Measurements from ENCODE around the gene OR6M1.

The OR6M1 gene

GRCh38 chr11:123775289-123775688, 30.9 kb downstream of the OR6M1 start:
- no peak overlapping the region for H3K18ac ChIP-seq (ENCODE audit: low read length)

GRCh38 chr11:123773959-123774358, 32.2 kb downstream of the OR6M1 start:
- no peak overlapping the region for H3K27ac ChIP-seq (ENCODE audit: low read depth, low read length)
- WGBS (ENCODE audit: extremely low coverage, insufficient coverage, insufficient read length) = no CpG with 5 or more reads among the region's 1 CpG
- DNase-seq = no peak
- no peak overlapping the region for H2AK5ac ChIP-seq (ENCODE audit: low read length)
- no peak overlapping the region for H2BK5ac ChIP-seq (ENCODE audit: low read depth, low read length, poor library complexity)
- H4K12ac ChIP-seq (ENCODE audit: low read depth, low read length) = no peak overlapping the region
- H3K4me2 ChIP-seq (ENCODE audit: low read length) = no peak overlapping the region
- H3K14ac ChIP-seq (ENCODE audit: low read length) = no peak overlapping the region
- no peak overlapping the region for H3K4ac ChIP-seq (ENCODE audit: low read depth, low read length)
- H3K79me2 ChIP-seq (ENCODE audit: control insufficient read depth, insufficient read depth, low read length, poor library complexity) = no peaks in the 10 kb centered on the region
- H2AFZ ChIP-seq (ENCODE audit: insufficient read depth, low read length, poor library complexity) = no peak overlapping the region
- H2BK12ac ChIP-seq (ENCODE audit: low read length) = no peak overlapping the region
- no peaks in the 10 kb centered on the region for H3K79me1 ChIP-seq (ENCODE audit: low read length)
- H3K23ac ChIP-seq (ENCODE audit: low read length) = no peak overlapping the region
- H3K4me3 ChIP-seq (ENCODE audit: low read depth, low read length) = no peak overlapping the region
- H4K91ac ChIP-seq (ENCODE audit: low read depth, low read length) = no peak overlapping the region
- H3K9ac ChIP-seq (ENCODE audit: low read length) = no peak overlapping the region
- H3K18ac ChIP-seq (ENCODE audit: low read length) = no peak overlapping the region
- no peaks in the 10 kb centered on the region for H3K9me3 ChIP-seq (ENCODE audit: insufficient read depth, low read depth, low read length)
- H4K8ac ChIP-seq (ENCODE audit: low read depth, low read length) = no peak overlapping the region
- H3K27me3 ChIP-seq (ENCODE audit: insufficient read depth, low read length) = no peaks in the 10 kb centered on the region
- H3K4me1 ChIP-seq (ENCODE audit: control insufficient read depth in 1 of 2, insufficient read depth in 2 of 2, low read length in 2 of 2) = no peaks in the 10 kb centered on the region
- H2BK120ac ChIP-seq (ENCODE audit: insufficient read depth, low read length, poor library complexity) = no peak overlapping the region
- H3K36me3 ChIP-seq (ENCODE audit: control insufficient read depth in 1 of 2, insufficient read depth in 2 of 2, low read length in 2 of 2) = no peaks in the 10 kb centered on the region

More at GRCh38 chr11:123775289-123775688, 30.9 kb downstream of the OR6M1 start:
- no CpG with 5 or more reads among the region's 1 CpG for WGBS (ENCODE audit: extremely low coverage, insufficient coverage, insufficient read length)
- Histone ChIP-seq H3K9me3 (ENCODE audit: insufficient read depth, low read depth, low read length) (no peaks in the 10 kb centered on the region), H3K4me1 (ENCODE audit: control insufficient read depth in 1 of 2, insufficient read depth in 2 of 2, low read length in 2 of 2) (no peaks in the 10 kb centered on the region), H3K4me3 (ENCODE audit: low read depth, low read length) (no peak overlapping the region), H3K79me2 (ENCODE audit: control insufficient read depth, insufficient read depth, low read length, poor library complexity) (no peaks in the 10 kb centered on the region), H3K27ac (ENCODE audit: low read depth, low read length) (no peak overlapping the region), H2BK120ac (ENCODE audit: insufficient read depth, low read length, poor library complexity) (no peak overlapping the region), H2AK5ac (ENCODE audit: low read length) (no peak overlapping the region), H3K27me3 (ENCODE audit: insufficient read depth, low read length) (no peaks in the 10 kb centered on the region), H2BK12ac (ENCODE audit: low read length) (no peak overlapping the region), H4K91ac (ENCODE audit: low read depth, low read length) (no peak overlapping the region), H2AFZ (ENCODE audit: insufficient read depth, low read length, poor library complexity) (no peak overlapping the region), H4K8ac (ENCODE audit: low read depth, low read length) (no peak overlapping the region), H3K79me1 (ENCODE audit: low read length) (no peaks in the 10 kb centered on the region), H4K12ac (ENCODE audit: low read depth, low read length) (no peak overlapping the region), H2BK5ac (ENCODE audit: low read depth, low read length, poor library complexity) (no peak overlapping the region), H3K4ac (ENCODE audit: low read depth, low read length) (no peak overlapping the region), H3K23ac (ENCODE audit: low read length) (no peak overlapping the region), H3K36me3 (ENCODE audit: control insufficient read depth in 1 of 2, insufficient read depth in 2 of 2, low read length in 2 of 2) (no peaks in the 10 kb centered on the region), H3K14ac (ENCODE audit: low read length) (no peak overlapping the region), H3K4me2 (ENCODE audit: low read length) (no peak overlapping the region), H3K9ac (ENCODE audit: low read length) (no peak overlapping the region)
- DNase-seq = peak in 1 of 2 donors; percentile 21

- no peaks in the 10 kb centered on the region for H3K79me2 ChIP-seq (ENCODE audit: control insufficient read depth, insufficient read depth, low read length, poor library complexity)
- H3K23ac ChIP-seq (ENCODE audit: low read length) = no peak overlapping the region
- H3K27me3 ChIP-seq (ENCODE audit: insufficient read depth, low read length) = no peaks in the 10 kb centered on the region
- H2BK12ac ChIP-seq (ENCODE audit: low read length) = no peak overlapping the region
- H3K9ac ChIP-seq (ENCODE audit: low read length) = no peak overlapping the region
- no peak overlapping the region for H3K18ac ChIP-seq (ENCODE audit: low read length)
- H3K27ac ChIP-seq (ENCODE audit: low read depth, low read length) = peak overlapping the region; percentile 31
- no peak overlapping the region for H3K4me3 ChIP-seq (ENCODE audit: low read depth, low read length)
- H4K91ac ChIP-seq (ENCODE audit: low read depth, low read length) = no peak overlapping the region
- H2BK5ac ChIP-seq (ENCODE audit: low read depth, low read length, poor library complexity) = no peak overlapping the region
- H3K79me1 ChIP-seq (ENCODE audit: low read length) = no peaks in the 10 kb centered on the region
- H3K36me3 ChIP-seq (ENCODE audit: control insufficient read depth in 1 of 2, insufficient read depth in 2 of 2, low read length in 2 of 2) = no peaks in the 10 kb centered on the region
- H2AFZ ChIP-seq (ENCODE audit: insufficient read depth, low read length, poor library complexity) = no peak overlapping the region
- peak; percentile 78 to 95 for DNase-seq
- H2BK120ac ChIP-seq (ENCODE audit: insufficient read depth, low read length, poor library complexity) = no peak overlapping the region
- no peak overlapping the region for H3K14ac ChIP-seq (ENCODE audit: low read length)
- no peak overlapping the region for H3K4me2 ChIP-seq (ENCODE audit: low read length)
- WGBS (ENCODE audit: extremely low coverage, insufficient coverage, insufficient read length) = no CpG with 5 or more reads among the region's 2 CpGs
- no peaks in the 10 kb centered on the region for H3K9me3 ChIP-seq (ENCODE audit: insufficient read depth, low read depth, low read length)
- H4K12ac ChIP-seq (ENCODE audit: low read depth, low read length) = no peak overlapping the region
- no peaks in the 10 kb centered on the region for H3K4me1 ChIP-seq (ENCODE audit: control insufficient read depth in 1 of 2, insufficient read depth in 2 of 2, low read length in 2 of 2)
- H2AK5ac ChIP-seq (ENCODE audit: low read length) = no peak overlapping the region
- no peak overlapping the region for H3K4ac ChIP-seq (ENCODE audit: low read depth, low read length)
- no peak overlapping the region for H4K8ac ChIP-seq (ENCODE audit: low read depth, low read length)
These were observed 33.1 kb downstream of the OR6M1 start for GRCh38 chr11:123773026-123773425.

- WGBS (ENCODE audit: extremely low coverage, insufficient coverage, insufficient read length) = no CpG with 5 or more reads among the region's 3 CpGs
These were observed 34.5 kb downstream of the OR6M1 start for GRCh38 chr11:123771664-123772063.

More at GRCh38 chr11:123771664-123772063, 34.5 kb downstream of the OR6M1 start:
- Histone ChIP-seq H3K9me3 (ENCODE audit: insufficient read depth, low read depth, low read length) (no peaks in the 10 kb centered on the region), H3K14ac (ENCODE audit: low read length) (no peak overlapping the region), H3K4me1 (ENCODE audit: control insufficient read depth in 1 of 2, insufficient read depth in 2 of 2, low read length in 2 of 2) (no peaks in the 10 kb centered on the region), H2BK12ac (ENCODE audit: low read length) (no peak overlapping the region), H3K9ac (ENCODE audit: low read length) (no peak overlapping the region), H4K12ac (ENCODE audit: low read depth, low read length) (no peak overlapping the region), H2AFZ (ENCODE audit: insufficient read depth, low read length, poor library complexity) (no peak overlapping the region), H3K4ac (ENCODE audit: low read depth, low read length) (no peak overlapping the region), H4K91ac (ENCODE audit: low read depth, low read length) (no peak overlapping the region), H3K79me1 (ENCODE audit: low read length) (no peaks in the 10 kb centered on the region), H3K4me2 (ENCODE audit: low read length) (no peak overlapping the region), H3K27ac (ENCODE audit: low read depth, low read length) (no peak overlapping the region), H3K36me3 (ENCODE audit: control insufficient read depth in 1 of 2, insufficient read depth in 2 of 2, low read length in 2 of 2) (no peaks in the 10 kb centered on the region), H3K23ac (ENCODE audit: low read length) (no peak overlapping the region), H2AK5ac (ENCODE audit: low read length) (no peak overlapping the region), H4K8ac (ENCODE audit: low read depth, low read length) (no peak overlapping the region), H2BK120ac (ENCODE audit: insufficient read depth, low read length, poor library complexity) (no peak overlapping the region), H2BK5ac (ENCODE audit: low read depth, low read length, poor library complexity) (no peak overlapping the region), H3K79me2 (ENCODE audit: control insufficient read depth, insufficient read depth, low read length, poor library complexity) (no peaks in the 10 kb centered on the region), H3K27me3 (ENCODE audit: insufficient read depth, low read length) (no peaks in the 10 kb centered on the region), H3K18ac (ENCODE audit: low read length) (no peak overlapping the region), H3K4me3 (ENCODE audit: low read depth, low read length) (no peak overlapping the region)
- peak in 1 of 2 donors; percentile 2 for DNase-seq
